HG02970 (cell line): ENCODE data around the gene KBTBD4.
"Not testable (repeated sequence)": the region's sequence is repeated elsewhere in the genome, so short reads cannot be mapped to it uniquely, and the experiment has no call there.

Experiments used
- ATAC-seq: cut with Tn5 transposase; IDR thresholded peaks from one replicate; pipeline ENCODE4 v1.9.1; 2021; ENCODE audit warnings: mild to moderate bottlenecking, moderate library complexity, moderate number of reproducible peaks; ENCODE audit not compliant: unreplicated experiment, low FRiP score

KBTBD4 gene

GRCh38 chr11:47530721-47531120 lies 48.0 kb downstream of the KBTBD4 start:
- not testable (repeated sequence) for ATAC-seq

GRCh38 chr11:47529951-47530350 lies 48.8 kb downstream of the KBTBD4 start:
- ATAC-seq, result no peak

GRCh38 chr11:47527186-47527585 lies 51.6 kb downstream of the KBTBD4 start:
- ATAC-seq, result no peak

GRCh38 chr11:47526032-47526431 lies 52.7 kb downstream of the KBTBD4 start:
- ATAC-seq, result not testable (repeated sequence)

GRCh38 chr11:47524291-47524874 lies 54.4 kb downstream of the KBTBD4 start:
- no peak for ATAC-seq

GRCh38 chr11:47523490-47524225 lies 55.1 kb downstream of the KBTBD4 start:
- no peak for ATAC-seq
